ENCODE measurements around the gene EFHC2.

The EFHC2 gene

GRCh38 chrX:44343412-44344141 lies at the start of gene EFHC2:
EFHC2 (minus strand) TSS chrX:44343672; CDS start chrX:44343588, 84 bp downstream.
- H3K9me3 ChIP-seq (replicated peaks in 1 of 11), result no peaks in the 10 kb centered on the region; a peak in 1 of 22 replicates
- H3K4me2 ChIP-seq, result peak within 1 kb of the TSS; percentile 69 to 96 (median 83)
- H3K36me3 ChIP-seq, result no peaks in the 10 kb centered on the region
- no peaks in the 10 kb centered on the region for H3K27me3 ChIP-seq
- no peaks in the 10 kb centered on the region for H4K20me1 ChIP-seq
- H3K9ac ChIP-seq, result peak within 1 kb of the TSS; percentile 74 to 86 (median 81)
- H3K4me1 ChIP-seq, result peaks cover 14 to 52% (median 45%) of the 10 kb centered on the region in 10 experiments
- peak within 1 kb of the TSS; percentile 47 to 73 (median 64) for H3K4me3 ChIP-seq
- TF ChIP-seq Cebpa-rat (IDR thresholded peaks at IDR 0.05), result no peak
- H3K27ac ChIP-seq, result peak within 1 kb of the TSS; percentile 62 to 98 (median 89); a peak in 21 of 22 replicates

- Histone ChIP-seq H4K20me1 (no peaks in the 10 kb centered on the region), H3K9me3 (replicated peaks in 1 of 11) (peaks cover 5 to 22% (median 9%) of the 10 kb centered on the region in 11 experiments; a peak in 12 of 22 replicates), H3K9ac (no peak overlapping the region), H3K27me3 (no peaks in the 10 kb centered on the region), H3K4me2 (no peak overlapping the region), H3K4me1 (no peaks in the 10 kb centered on the region), H3K27ac (no peak overlapping the region), H3K4me3 (no peak overlapping the region), H3K36me3 (no peaks in the 10 kb centered on the region)
- no peak for TF ChIP-seq Cebpa-rat (IDR thresholded peaks at IDR 0.05)
Observed at GRCh38 chrX:44392767-44393166, 49.3 kb upstream of the EFHC2 start.

- Histone ChIP-seq H3K36me3 (no peaks in the 10 kb centered on the region), H3K9me3 (replicated peaks in 1 of 11) (peaks cover 0 to 8% (median 0%) of the 10 kb centered on the region in 11 experiments; a peak in 1 of 22 replicates), H3K4me2 (no peak overlapping the region), H3K27ac (no peak overlapping the region), H3K9ac (no peak overlapping the region), H4K20me1 (no peaks in the 10 kb centered on the region), H3K4me3 (no peak overlapping the region), H3K27me3 (no peaks in the 10 kb centered on the region), H3K4me1 (no peaks in the 10 kb centered on the region)
- TF ChIP-seq Cebpa-rat (IDR thresholded peaks at IDR 0.05), result no peak
Observed at GRCh38 chrX:44384688-44385338, 41.3 kb upstream of the EFHC2 start.

- Histone ChIP-seq H3K4me1 (no peaks in the 10 kb centered on the region), H3K27me3 (no peaks in the 10 kb centered on the region), H3K9me3 (replicated peaks in 1 of 11) (no peaks in the 10 kb centered on the region), H3K4me3 (no peak overlapping the region), H3K9ac (no peak overlapping the region), H3K36me3 (no peaks in the 10 kb centered on the region), H3K4me2 (no peak overlapping the region), H3K27ac (no peak overlapping the region), H4K20me1 (no peaks in the 10 kb centered on the region)
- TF ChIP-seq Cebpa-rat (IDR thresholded peaks at IDR 0.05), result no peak
Observed at GRCh38 chrX:44382871-44383270, 39.4 kb upstream of the EFHC2 start.

- no peak for TF ChIP-seq Cebpa-rat (IDR thresholded peaks at IDR 0.05)
- Histone ChIP-seq H3K9me3 (replicated peaks in 1 of 11) (peaks cover 0 to 11% (median 0%) of the 10 kb centered on the region in 11 experiments; a peak in 5 of 22 replicates), H4K20me1 (no peaks in the 10 kb centered on the region), H3K4me2 (peak overlapping the region in 8 of 11 experiments; percentile 2 to 60 (median 34); a peak in 11 of 22 replicates), H3K27ac (no peak overlapping the region), H3K27me3 (no peaks in the 10 kb centered on the region), H3K9ac (no peak overlapping the region), H3K4me1 (peaks cover 0 to 10% (median 7%) of the 10 kb centered on the region in 10 experiments; a peak in 12 of 20 replicates), H3K4me3 (no peak overlapping the region), H3K36me3 (no peaks in the 10 kb centered on the region)
Observed at GRCh38 chrX:44352758-44353157, 9.3 kb upstream of the EFHC2 start.

- TF ChIP-seq Cebpa-rat (IDR thresholded peaks at IDR 0.05), result no peak
- no peaks in the 10 kb centered on the region for H4K20me1 ChIP-seq
- no peaks in the 10 kb centered on the region for H3K27me3 ChIP-seq
- no peak overlapping the region for H3K4me2 ChIP-seq
- H3K9ac ChIP-seq, result no peak overlapping the region
- no peak overlapping the region for H3K4me3 ChIP-seq
- H3K36me3 ChIP-seq, result no peaks in the 10 kb centered on the region
- peaks cover 7 to 30% (median 23%) of the 10 kb centered on the region in 10 experiments for H3K4me1 ChIP-seq
- H3K9me3 ChIP-seq (replicated peaks in 1 of 11), result peaks cover 0 to 5% (median 0%) of the 10 kb centered on the region in 11 experiments; a peak in 6 of 22 replicates
- no peak overlapping the region for H3K27ac ChIP-seq
Observed at GRCh38 chrX:44349561-44349960, 6.1 kb upstream of the EFHC2 start.

GRCh38 chrX:44344687-44345086 lies 1.2 kb upstream of the EFHC2 start:
- Histone ChIP-seq H3K36me3 (no peaks in the 10 kb centered on the region), H3K9ac (peak overlapping the region; percentile 42 to 86 (median 81); a peak in 21 of 22 replicates), H3K27me3 (no peaks in the 10 kb centered on the region), H3K4me2 (peak overlapping the region; percentile 69 to 96 (median 83)), H3K27ac (peak overlapping the region in 10 of 11 experiments; percentile 44 to 98 (median 90); a peak in 19 of 22 replicates), H3K9me3 (replicated peaks in 1 of 11) (no peaks in the 10 kb centered on the region; a peak in 1 of 22 replicates), H3K4me1 (peaks cover 14 to 51% (median 44%) of the 10 kb centered on the region in 10 experiments), H3K4me3 (peak overlapping the region; percentile 47 to 73 (median 64); a peak in 19 of 20 replicates), H4K20me1 (no peaks in the 10 kb centered on the region)
- peak in 6 of 11 experiments; percentile 34 to 94 (median 68); a peak in 11 of 22 replicates for TF ChIP-seq Cebpa-rat (IDR thresholded peaks at IDR 0.05)

GRCh38 chrX:44344194-44344593 lies 722 bp upstream of the EFHC2 start:
- no peaks in the 10 kb centered on the region for H4K20me1 ChIP-seq
- peak overlapping the region; percentile 69 to 96 (median 83) for H3K4me2 ChIP-seq
- peak overlapping the region; percentile 42 to 86 (median 81); a peak in 21 of 22 replicates for H3K9ac ChIP-seq
- H3K9me3 ChIP-seq (replicated peaks in 1 of 11), result no peaks in the 10 kb centered on the region; a peak in 1 of 22 replicates
- peaks cover 14 to 51% (median 44%) of the 10 kb centered on the region in 10 experiments for H3K4me1 ChIP-seq
- no peaks in the 10 kb centered on the region for H3K36me3 ChIP-seq
- H3K27ac ChIP-seq, result peak overlapping the region in 10 of 11 experiments; percentile 44 to 98 (median 90); a peak in 20 of 22 replicates
- no peak for TF ChIP-seq Cebpa-rat (IDR thresholded peaks at IDR 0.05)
- no peaks in the 10 kb centered on the region for H3K27me3 ChIP-seq
- peak overlapping the region; percentile 47 to 73 (median 64) for H3K4me3 ChIP-seq

GRCh38 chrX:44342866-44343265 lies 606 bp downstream of the EFHC2 start:
- H3K27me3 ChIP-seq, result no peaks in the 10 kb centered on the region
- H3K4me1 ChIP-seq, result peaks cover 14 to 59% (median 52%) of the 10 kb centered on the region in 10 experiments
- H3K4me3 ChIP-seq, result peak overlapping the region; percentile 47 to 73 (median 64); a peak in 19 of 20 replicates
- H3K27ac ChIP-seq, result peak overlapping the region; percentile 62 to 98 (median 89); a peak in 21 of 22 replicates
- H3K9me3 ChIP-seq (replicated peaks in 1 of 11), result no peaks in the 10 kb centered on the region; a peak in 1 of 22 replicates
- peak overlapping the region; percentile 74 to 86 (median 81) for H3K9ac ChIP-seq
- no peak for TF ChIP-seq Cebpa-rat (IDR thresholded peaks at IDR 0.05)
- H3K36me3 ChIP-seq, result no peaks in the 10 kb centered on the region
- H3K4me2 ChIP-seq, result peak overlapping the region; percentile 69 to 96 (median 81)
- no peaks in the 10 kb centered on the region for H4K20me1 ChIP-seq

Data from BLaER1 treated with 17β-estradiol and CSF1 and Interleukin-3, amounts not matched to agents 10 nM and 100 nM (cell line).